NCI-H446 treated with DMSO at 0.1 percent for 48 hours (cell line): Measurements from ENCODE around the gene ACAA1.

Source experiments
- DNase-seq: peaks from one replicate; lab custom pipeline; 2025; lab: John Stamatoyannopoulos, UW

The ACAA1 gene

GRCh38 chr3:38119248-38119544 is 17.7 kb downstream of the ACAA1 start:
- no peak for DNase-seq

- DNase-seq, result no peak
Measured at GRCh38 chr3:38118421-38119247, 18.3 kb downstream of the ACAA1 start.

- DNase-seq, result peak; percentile 1
Measured at GRCh38 chr3:38117748-38118420, 19.0 kb downstream of the ACAA1 start.

- no peak for DNase-seq
Measured at GRCh38 chr3:38117163-38117716, 19.7 kb downstream of the ACAA1 start.

- DNase-seq, result no peak
Measured at GRCh38 chr3:38116471-38117162, 20.3 kb downstream of the ACAA1 start.

- DNase-seq, result no peak
Measured at GRCh38 chr3:38115645-38116427, 21.1 kb downstream of the ACAA1 start.

DNA sequence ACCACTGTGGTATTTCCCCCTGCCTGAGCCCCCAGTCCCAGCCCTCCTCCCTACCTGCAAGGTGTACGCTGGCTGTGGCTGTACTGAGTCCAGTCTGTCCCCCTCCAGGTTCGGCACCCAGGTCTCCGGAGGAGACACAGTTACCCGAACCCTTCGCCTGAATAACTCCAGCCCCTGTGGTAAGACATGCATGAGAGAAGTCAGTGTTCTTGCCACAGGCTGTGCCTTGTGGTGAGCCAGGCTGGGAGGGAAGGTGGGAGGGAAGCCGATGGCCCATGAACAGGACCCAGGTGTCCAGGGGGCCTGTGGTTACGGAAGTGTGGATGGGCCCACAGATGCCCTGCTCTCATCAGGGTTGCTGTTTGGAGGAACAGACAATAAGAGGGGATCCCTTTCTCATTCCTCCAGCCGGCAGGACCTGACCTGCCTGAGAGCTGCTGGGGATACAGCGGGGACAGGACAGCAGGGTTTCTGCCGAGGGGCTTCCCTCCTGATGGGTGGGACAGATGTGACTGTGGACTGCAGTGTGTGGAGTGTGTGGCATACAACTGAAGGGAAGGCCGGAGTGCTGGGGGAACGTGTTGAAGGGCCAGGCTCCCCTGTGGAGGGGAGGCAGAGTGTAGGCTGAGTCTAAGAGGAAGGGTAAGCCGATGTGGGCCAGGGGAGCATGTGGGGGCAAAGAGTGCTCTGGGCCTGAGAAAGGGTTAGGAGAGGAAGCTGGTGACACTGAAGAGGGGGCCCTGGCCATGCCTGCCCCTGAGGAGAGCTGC is 21.9 kb downstream of the ACAA1 start:
- no peak for DNase-seq

DNA sequence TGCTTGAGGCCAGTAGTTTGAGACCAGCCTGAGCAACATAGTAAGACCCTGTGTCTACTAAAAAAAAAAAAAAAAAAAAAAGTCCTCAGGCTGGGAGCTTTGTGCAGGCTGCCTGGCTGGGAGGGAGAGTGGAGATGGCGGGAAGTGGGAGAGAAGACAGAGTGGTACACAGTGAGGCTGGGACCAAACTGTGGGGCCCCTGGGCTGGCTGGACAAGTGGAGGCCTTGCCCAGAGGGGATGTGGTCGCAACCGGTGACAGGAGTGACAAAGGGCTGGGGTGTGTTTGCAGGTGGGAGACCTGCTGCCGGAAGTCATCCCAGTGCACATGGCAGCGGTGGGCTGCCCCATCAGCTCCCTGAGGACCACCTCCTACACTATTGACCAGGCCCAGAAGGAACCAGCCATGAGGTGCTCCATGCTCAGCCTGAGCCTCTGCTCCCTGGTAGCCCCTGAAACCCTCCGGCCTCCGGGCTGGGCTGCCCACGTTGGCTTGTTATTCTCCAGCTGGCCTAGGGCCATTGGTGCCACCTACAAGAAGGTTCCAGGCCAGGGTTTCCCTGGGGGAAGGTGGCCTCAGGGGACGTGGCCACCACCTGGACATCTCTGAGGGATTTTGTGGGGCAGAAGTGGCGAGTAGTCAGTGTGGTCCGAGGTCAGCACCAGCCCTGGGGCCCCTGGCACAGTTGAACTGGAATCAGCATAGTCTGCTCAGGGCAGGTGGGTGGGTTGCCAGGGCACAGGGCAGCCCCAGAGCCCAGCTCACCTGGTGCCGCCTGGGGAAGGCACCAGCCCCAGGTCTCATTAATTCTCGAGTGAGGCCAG is 22.7 kb downstream of the ACAA1 start:
- DNase-seq, result no peak

DNA sequence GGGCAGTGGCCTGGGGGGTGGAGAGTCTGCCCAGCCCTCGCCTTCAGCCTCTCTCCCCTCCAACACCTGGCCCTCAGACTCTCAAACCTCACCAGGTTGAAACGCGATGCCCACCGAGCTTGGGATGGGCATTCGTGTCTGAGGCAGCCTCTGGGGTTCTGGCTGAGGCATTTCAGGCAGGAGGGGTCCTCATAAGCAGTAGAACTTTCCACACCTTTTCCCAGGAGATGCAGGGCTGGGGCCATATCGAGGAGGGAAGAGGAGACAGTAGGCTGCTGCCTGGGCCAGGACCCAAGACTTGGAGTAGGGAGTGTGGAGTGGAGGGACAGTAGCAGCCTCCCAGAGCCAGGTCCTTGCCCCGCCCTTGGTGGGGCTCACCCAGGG is 24.6 kb downstream of the ACAA1 start:
- DNase-seq, result no peak

GRCh38 chr3:38111696-38112377 is 25.1 kb downstream of the ACAA1 start:
- DNase-seq, result no peak

- DNase-seq, result no peak
Measured at GRCh38 chr3:38111201-38111600, 25.7 kb downstream of the ACAA1 start.

DNA sequence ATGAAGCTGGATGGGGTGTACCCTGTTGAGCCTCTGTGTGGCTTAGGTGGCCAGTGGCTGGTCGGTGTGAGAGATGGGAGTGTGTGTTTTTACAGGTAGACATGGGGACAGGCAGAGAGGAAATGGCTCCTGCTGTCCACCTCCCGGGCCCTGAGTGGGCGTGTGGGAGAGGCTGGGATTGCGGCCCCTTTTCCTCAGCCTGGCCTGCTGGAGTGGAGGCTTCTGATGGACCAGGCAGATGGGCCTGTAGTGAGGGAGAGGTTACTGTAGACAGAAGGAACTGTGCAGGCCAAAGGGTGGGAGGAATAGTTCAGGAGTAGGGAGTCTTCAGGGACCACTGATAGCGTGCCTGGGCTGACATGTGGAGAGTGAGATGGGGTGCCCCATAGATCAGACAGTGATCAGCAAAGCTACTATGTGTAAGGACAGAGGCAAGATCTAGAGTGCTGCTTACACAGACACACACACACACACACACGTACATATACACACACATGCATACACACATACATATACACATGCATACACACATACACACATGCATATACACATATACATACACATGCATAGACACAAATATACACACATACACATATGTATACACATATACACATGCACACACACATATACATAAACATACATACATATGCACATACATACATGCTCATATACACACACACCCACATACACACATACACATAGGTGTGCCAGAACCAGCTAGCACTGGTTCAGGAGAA is 26.4 kb downstream of the ACAA1 start:
- no peak for DNase-seq

GRCh38 chr3:38109580-38110313 is 27.2 kb downstream of the ACAA1 start:
- no peak for DNase-seq

- no peak for DNase-seq
Measured at GRCh38 chr3:38108649-38109579, 28.0 kb downstream of the ACAA1 start.

GRCh38 chr3:38107911-38108648 is 28.8 kb downstream of the ACAA1 start:
- DNase-seq, result no peak

- no peak for DNase-seq
Measured at GRCh38 chr3:38105525-38105924, 31.4 kb downstream of the ACAA1 start.

- no peak for DNase-seq
Measured at GRCh38 chr3:38102444-38102814, 34.5 kb downstream of the ACAA1 start.
